K562 (cell line): Measurements from ENCODE around the gene PRPF6. TPM values are rescaled to one million over a fixed set of nuclear protein-coding genes. Genes with fewer than 3 reads are reported as not detected.

Experiments
- CBFB ChIP-seq: sonication (generic); formaldehyde crosslinking; IDR thresholded peaks from 2 replicates; pipeline ENCODE4 v1.4.0; 2020; ENCODE audit warnings: mild to moderate bottlenecking, missing genetic modification reagents
- CTCFL ChIP-seq: IDR thresholded peaks from 2 replicates; pipeline ENCODE4 v1.6.1; 2011; ENCODE audit warnings: borderline replicate concordance, low read depth, mild to moderate bottlenecking, moderate library complexity, low read length; ENCODE audit not compliant: insufficient read depth, poor library complexity, severe bottlenecking
- ETV1 ChIP-seq: fragments of 450-650 bp; conservative IDR thresholded peaks from 2 replicates; pipeline ENCODE4 v1.6.1; 2016; ENCODE audit warnings: missing genetic modification characterization, control low read depth, low read depth, missing compliant biosample characterization
- FOXK2 ChIP-seq, 2 experiments: fragments of 450-650 bp; IDR thresholded peaks in 1 of 2; conservative IDR thresholded peaks in 1 of 2; 2 replicates each; pipeline ENCODE4 v1.6.1; 2016; ENCODE audit warnings: low read depth in 2 of 2, mild to moderate bottlenecking in 1 of 2
- IFI16 ChIP-seq: fragments of 250-450 bp; sonication (Bioruptor Pico); IDR thresholded peaks from 2 replicates; pipeline ENCODE4 v2.1.2; 2022; ENCODE audit warnings: mild to moderate bottlenecking, inconsistent platforms
- RBBP5 ChIP-seq: fragments of 200-600 bp; sonication (generic); IDR thresholded peaks from 2 replicates; pipeline ENCODE4 v1.6.1; 2012; ENCODE audit warnings: borderline replicate concordance, mild to moderate bottlenecking, low read length, control low read depth, inconsistent platforms; ENCODE audit not compliant: insufficient read depth, poor library complexity, severe bottlenecking
- RBFOX2 ChIP-seq: fragments of 200-400 bp; formaldehyde crosslinking; IDR thresholded peaks from 2 replicates; pipeline ENCODE4 v1.6.1; 2017; ENCODE audit warnings: low read depth, mild to moderate bottlenecking, low read length, moderate library complexity
- SIN3B ChIP-seq: fragments of 450-650 bp; IDR thresholded peaks from 2 replicates; pipeline ENCODE4 v1.6.1; 2017; ENCODE audit warnings: low read depth, mild to moderate bottlenecking, moderate library complexity
- ZC3H4 ChIP-seq: sonication (generic); formaldehyde crosslinking; IDR thresholded peaks from 2 replicates; pipeline ENCODE4 v1.9.0; 2021; ENCODE audit warnings: missing genetic modification reagents, borderline replicate concordance
- ZEB2 ChIP-seq: fragments of 450-650 bp; IDR thresholded peaks from 2 replicates; pipeline ENCODE4 v1.6.1; 2016
- ZFP30 ChIP-seq: fragments of 250-450 bp; sonication (Bioruptor Pico); IDR thresholded peaks from 2 replicates; pipeline ENCODE4 v1.8.0; 2022; ENCODE audit warnings: moderate library complexity, mild to moderate bottlenecking, inconsistent platforms, borderline replicate concordance
- ZNF174 ChIP-seq: fragments of 250-450 bp; sonication (Bioruptor Pico); IDR thresholded peaks from 2 replicates; pipeline ENCODE4 v1.4.0; 2020; ENCODE audit warnings: mild to moderate bottlenecking
- ZNF184 ChIP-seq: sonication (generic); formaldehyde crosslinking; IDR thresholded peaks from 2 replicates; pipeline ENCODE4 v1.5.0; 2020; ENCODE audit warnings: missing genetic modification reagents
- ZNF444 ChIP-seq: fragments of 250-450 bp; sonication (Bioruptor Pico); IDR thresholded peaks from 2 replicates; pipeline ENCODE4 v1.4.0; 2020; ENCODE audit warnings: mild to moderate bottlenecking, moderate library complexity
- polyA plus RNA-seq, 8 experiments: library from polyadenylated mRNA; depleted of rRNA in 4 of 8; stranded (reverse) in 5 of 8; unstranded in 3 of 8; fragments of >200 nt; fragmentation: Nextera tagmentation in 2 of 8; fragmentation: Illumina TruSeq in 1 of 8; extraction: Ambion mirVana in 2 of 8; extraction: Trizol in 1 of 8; gene quantifications; 2 replicates each; pipeline versions ENCODE4 v1.2.1 to v1.2.3, GENCODE V29; 2011 to 2014; ENCODE audit warnings: inconsistent platforms in 1 of 8, missing spikeins in 1 of 8
- total RNA-seq, 7 experiments: library from RNA; depleted of rRNA in 6 of 7; stranded (reverse); fragments of >200 nt in 6 of 7; fragmentation: Illumina TruSeq in 2 of 7; extraction: Trizol in 2 of 7; gene quantifications; 2 replicates each; pipeline versions ENCODE4 v1.2.1 to v1.2.3, GENCODE V29; 2011 to 2021; ENCODE audit warnings: low replicate concordance in 1 of 7
- TF ChIP-seq, protein P1 (sequence below): fragments of 450-650 bp; IDR thresholded peaks from 2 replicates; pipeline ENCODE4 v1.7.0; 2016; ENCODE audit warnings: borderline replicate concordance
- TF ChIP-seq, protein P2 (sequence below), 3 experiments: fragments of 200-800 bp in 1 of 3; fragments of 250-450 bp in 1 of 3; fragments of 450-650 bp in 1 of 3; sonication (Bioruptor Pico) in 1 of 3; sonication (Bioruptor generic) in 1 of 3; formaldehyde crosslinking in 1 of 3; IDR thresholded peaks; 2 replicates each; pipeline versions ENCODE4 v1.6.1 to v1.8.0; 2016 to 2022; ENCODE audit warnings: mild to moderate bottlenecking in 2 of 3, missing genetic modification characterization in 2 of 3, missing compliant biosample characterization in 1 of 3, moderate library complexity in 1 of 3
- TF ChIP-seq, protein P3 (sequence below): fragments of 250-450 bp; sonication (Bioruptor Pico); IDR thresholded peaks from 2 replicates; pipeline ENCODE4 v1.5.0; 2022; ENCODE audit warnings: mild to moderate bottlenecking

Gene PRPF6
- total and polyA plus RNA-seq, 9 of the 15 experiments (the other 6 are each of a cell fraction or from before 2014, with no cell fraction given) = 4.2 to 83.2 (median 59.9) TPM

DNA sequence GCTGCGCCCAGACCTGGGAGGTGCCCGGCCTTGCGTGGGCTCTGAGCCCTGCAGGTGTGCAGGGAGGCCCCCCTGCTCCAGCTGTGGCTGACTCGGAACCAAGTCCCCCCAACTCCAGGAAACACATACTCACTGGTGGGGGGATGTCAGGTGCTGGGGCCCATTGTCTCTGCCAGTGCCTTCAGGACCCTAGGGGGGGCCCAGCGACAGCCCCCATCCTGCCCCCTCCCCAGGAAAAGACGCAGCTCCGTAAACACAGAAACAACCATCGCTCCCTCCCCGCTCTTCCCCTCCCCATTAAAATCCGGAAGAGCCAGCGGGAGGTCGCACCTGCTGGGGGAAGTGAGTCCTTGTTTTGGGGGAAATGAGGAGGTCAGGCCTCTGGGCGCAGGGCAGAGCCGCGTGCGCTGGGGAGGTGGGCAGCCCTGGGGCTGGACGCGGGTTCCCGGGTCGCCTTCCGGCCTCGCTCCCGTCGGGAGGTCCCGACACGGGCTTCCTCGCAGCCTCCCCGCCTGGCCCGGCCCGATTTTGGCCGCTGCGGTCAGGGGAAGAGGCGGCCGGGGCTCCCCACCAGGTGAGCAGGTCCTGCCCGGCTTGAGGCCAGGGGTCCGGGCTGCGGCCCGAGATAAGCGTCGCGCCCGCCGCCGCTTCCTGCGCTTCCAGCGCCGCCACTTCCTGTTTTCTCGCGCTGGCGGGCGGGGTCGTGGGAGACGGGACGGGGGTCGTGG, 61.3 kb downstream of the PRPF6 start (continued):
- TF ChIP-seq, protein P1, sequence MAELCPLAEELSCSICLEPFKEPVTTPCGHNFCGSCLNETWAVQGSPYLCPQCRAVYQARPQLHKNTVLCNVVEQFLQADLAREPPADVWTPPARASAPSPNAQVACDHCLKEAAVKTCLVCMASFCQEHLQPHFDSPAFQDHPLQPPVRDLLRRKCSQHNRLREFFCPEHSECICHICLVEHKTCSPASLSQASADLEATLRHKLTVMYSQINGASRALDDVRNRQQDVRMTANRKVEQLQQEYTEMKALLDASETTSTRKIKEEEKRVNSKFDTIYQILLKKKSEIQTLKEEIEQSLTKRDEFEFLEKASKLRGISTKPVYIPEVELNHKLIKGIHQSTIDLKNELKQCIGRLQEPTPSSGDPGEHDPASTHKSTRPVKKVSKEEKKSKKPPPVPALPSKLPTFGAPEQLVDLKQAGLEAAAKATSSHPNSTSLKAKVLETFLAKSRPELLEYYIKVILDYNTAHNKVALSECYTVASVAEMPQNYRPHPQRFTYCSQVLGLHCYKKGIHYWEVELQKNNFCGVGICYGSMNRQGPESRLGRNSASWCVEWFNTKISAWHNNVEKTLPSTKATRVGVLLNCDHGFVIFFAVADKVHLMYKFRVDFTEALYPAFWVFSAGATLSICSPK = no peak
- TF ChIP-seq, protein P2, sequence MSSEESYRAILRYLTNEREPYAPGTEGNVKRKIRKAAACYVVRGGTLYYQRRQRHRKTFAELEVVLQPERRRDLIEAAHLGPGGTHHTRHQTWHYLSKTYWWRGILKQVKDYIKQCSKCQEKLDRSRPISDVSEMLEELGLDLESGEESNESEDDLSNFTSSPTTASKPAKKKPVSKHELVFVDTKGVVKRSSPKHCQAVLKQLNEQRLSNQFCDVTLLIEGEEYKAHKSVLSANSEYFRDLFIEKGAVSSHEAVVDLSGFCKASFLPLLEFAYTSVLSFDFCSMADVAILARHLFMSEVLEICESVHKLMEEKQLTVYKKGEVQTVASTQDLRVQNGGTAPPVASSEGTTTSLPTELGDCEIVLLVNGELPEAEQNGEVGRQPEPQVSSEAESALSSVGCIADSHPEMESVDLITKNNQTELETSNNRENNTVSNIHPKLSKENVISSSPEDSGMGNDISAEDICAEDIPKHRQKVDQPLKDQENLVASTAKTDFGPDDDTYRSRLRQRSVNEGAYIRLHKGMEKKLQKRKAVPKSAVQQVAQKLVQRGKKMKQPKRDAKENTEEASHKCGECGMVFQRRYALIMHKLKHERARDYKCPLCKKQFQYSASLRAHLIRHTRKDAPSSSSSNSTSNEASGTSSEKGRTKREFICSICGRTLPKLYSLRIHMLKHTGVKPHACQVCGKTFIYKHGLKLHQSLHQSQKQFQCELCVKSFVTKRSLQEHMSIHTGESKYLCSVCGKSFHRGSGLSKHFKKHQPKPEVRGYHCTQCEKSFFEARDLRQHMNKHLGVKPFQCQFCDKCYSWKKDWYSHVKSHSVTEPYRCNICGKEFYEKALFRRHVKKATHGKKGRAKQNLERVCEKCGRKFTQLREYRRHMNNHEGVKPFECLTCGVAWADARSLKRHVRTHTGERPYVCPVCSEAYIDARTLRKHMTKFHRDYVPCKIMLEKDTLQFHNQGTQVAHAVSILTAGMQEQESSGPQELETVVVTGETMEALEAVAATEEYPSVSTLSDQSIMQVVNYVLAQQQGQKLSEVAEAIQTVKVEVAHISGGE (CRISPR knock-in tag; IDR thresholded peaks at IDR 0.05) = peak in 2 of 3 experiments; percentile 39 to 85; a peak in 3 of 6 replicates
- TF ChIP-seq CBFB (CRISPR knock-in tag) (no peak), ZNF184 (CRISPR knock-in tag) (no peak), ZFP30 (CRISPR knock-in tag) (no peak), ETV1 (tag) (no peak; the same call in 1 of the 2 replicates), ZNF174 (no peak), RBFOX2 (peak; percentile 77), CTCFL (no peak), ZEB2 (peak; percentile 90), RBBP5 (peak; percentile 53), ZNF444 (CRISPR knock-in tag) (no peak), ZC3H4 (CRISPR knock-in tag) (no peak), IFI16 (CRISPR knock-in tag) (no peak), FOXK2 (conservative IDR thresholded peaks at IDR 0.05 in 1 of 2, IDR thresholded peaks at IDR 0.05 in 1 of 2; ENCODE audit: low read depth in 2 of 2) (no peak), SIN3B (no peak)
- TF ChIP-seq, protein P3, sequence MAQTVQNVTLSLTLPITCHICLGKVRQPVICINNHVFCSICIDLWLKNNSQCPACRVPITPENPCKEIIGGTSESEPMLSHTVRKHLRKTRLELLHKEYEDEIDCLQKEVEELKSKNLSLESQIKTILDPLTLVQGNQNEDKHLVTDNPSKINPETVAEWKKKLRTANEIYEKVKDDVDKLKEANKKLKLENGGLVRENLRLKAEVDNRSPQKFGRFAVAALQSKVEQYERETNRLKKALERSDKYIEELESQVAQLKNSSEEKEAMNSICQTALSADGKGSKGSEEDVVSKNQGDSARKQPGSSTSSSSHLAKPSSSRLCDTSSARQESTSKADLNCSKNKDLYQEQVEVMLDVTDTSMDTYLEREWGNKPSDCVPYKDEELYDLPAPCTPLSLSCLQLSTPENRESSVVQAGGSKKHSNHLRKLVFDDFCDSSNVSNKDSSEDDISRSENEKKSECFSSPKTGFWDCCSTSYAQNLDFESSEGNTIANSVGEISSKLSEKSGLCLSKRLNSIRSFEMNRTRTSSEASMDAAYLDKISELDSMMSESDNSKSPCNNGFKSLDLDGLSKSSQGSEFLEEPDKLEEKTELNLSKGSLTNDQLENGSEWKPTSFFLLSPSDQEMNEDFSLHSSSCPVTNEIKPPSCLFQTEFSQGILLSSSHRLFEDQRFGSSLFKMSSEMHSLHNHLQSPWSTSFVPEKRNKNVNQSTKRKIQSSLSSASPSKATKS (CRISPR knock-in tag) = no peak
